Activated B cell treated with CpG ODN at 0.5 μM for 24 hours (primary cell): ENCODE measurements around the gene MAP3K19. TPM values are rescaled to one million over a fixed set of nuclear protein-coding genes. Genes with fewer than 3 reads are reported as not detected.

Experiments used
- ATAC-seq: fragments of 200-7000 bp; cut with Tn5 transposase; one replicate; pipeline ENCODE4 v1.10.0; 2021; ENCODE audit warnings: low read depth, mild to moderate bottlenecking, moderate library complexity
- CTCF ChIA-PET: fragments of 350-600 bp; sonication (Branson Sonifier 250); formaldehyde crosslinking; loops from one replicate; lab custom pipeline; 2021; ENCODE audit warnings: antibody characterized with exemption; lab: Charles Lee
- POLR2A ChIA-PET: fragments of 350-600 bp; sonication (Branson Sonifier 250); formaldehyde crosslinking; loops from one replicate; lab custom pipeline; 2021; ENCODE audit warnings: antibody characterized with exemption; lab: Charles Lee
- DNase-seq: peaks from one replicate; pipeline ENCODE4 v3.0.0; 2022
- H3K27ac Mint-ChIP-seq: one replicate; pipeline ENCODE4 v1.8.0; 2020; ENCODE audit warnings: mixed read lengths
- H3K27me3 Mint-ChIP-seq: one replicate; pipeline ENCODE4 v1.8.0; 2021; ENCODE audit warnings: mixed read lengths
- H3K36me3 Mint-ChIP-seq: one replicate; pipeline ENCODE4 v1.8.0; 2021; ENCODE audit warnings: low read depth, mixed read lengths
- H3K4me1 Mint-ChIP-seq: one replicate; pipeline ENCODE4 v1.8.0; 2021; ENCODE audit warnings: mixed read lengths
- H3K4me3 Mint-ChIP-seq: one replicate; pipeline ENCODE4 v1.8.0; 2020; ENCODE audit warnings: mild to moderate bottlenecking, mixed read lengths
- H3K9me3 Mint-ChIP-seq: one replicate; pipeline ENCODE4 v1.8.0; 2020; ENCODE audit warnings: mixed read lengths
- intact Hi-C: fragments of 100-400 bp; cut with micrococcal nuclease; formaldehyde crosslinking; loops from one replicate; pipeline ENCODE4 v1.15.1; 2024
- total RNA-seq: library from RNA; stranded (reverse); gene quantifications from 2 replicates; pipeline ENCODE4 v1.2.3, GENCODE V29; 2022
- TF ChIP-seq, protein P1 (sequence below): fragments of 200-600 bp; IDR thresholded peaks from one replicate; pipeline ENCODE4 v1.8.0; 2022; ENCODE audit warnings: antibody characterized with exemption, mild to moderate bottlenecking

The MAP3K19 gene, protein sequence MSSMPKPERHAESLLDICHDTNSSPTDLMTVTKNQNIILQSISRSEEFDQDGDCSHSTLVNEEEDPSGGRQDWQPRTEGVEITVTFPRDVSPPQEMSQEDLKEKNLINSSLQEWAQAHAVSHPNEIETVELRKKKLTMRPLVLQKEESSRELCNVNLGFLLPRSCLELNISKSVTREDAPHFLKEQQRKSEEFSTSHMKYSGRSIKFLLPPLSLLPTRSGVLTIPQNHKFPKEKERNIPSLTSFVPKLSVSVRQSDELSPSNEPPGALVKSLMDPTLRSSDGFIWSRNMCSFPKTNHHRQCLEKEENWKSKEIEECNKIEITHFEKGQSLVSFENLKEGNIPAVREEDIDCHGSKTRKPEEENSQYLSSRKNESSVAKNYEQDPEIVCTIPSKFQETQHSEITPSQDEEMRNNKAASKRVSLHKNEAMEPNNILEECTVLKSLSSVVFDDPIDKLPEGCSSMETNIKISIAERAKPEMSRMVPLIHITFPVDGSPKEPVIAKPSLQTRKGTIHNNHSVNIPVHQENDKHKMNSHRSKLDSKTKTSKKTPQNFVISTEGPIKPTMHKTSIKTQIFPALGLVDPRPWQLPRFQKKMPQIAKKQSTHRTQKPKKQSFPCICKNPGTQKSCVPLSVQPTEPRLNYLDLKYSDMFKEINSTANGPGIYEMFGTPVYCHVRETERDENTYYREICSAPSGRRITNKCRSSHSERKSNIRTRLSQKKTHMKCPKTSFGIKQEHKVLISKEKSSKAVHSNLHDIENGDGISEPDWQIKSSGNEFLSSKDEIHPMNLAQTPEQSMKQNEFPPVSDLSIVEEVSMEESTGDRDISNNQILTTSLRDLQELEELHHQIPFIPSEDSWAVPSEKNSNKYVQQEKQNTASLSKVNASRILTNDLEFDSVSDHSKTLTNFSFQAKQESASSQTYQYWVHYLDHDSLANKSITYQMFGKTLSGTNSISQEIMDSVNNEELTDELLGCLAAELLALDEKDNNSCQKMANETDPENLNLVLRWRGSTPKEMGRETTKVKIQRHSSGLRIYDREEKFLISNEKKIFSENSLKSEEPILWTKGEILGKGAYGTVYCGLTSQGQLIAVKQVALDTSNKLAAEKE (N-terminal part only)
- total RNA-seq = not detected in 2 replicates

DNA sequence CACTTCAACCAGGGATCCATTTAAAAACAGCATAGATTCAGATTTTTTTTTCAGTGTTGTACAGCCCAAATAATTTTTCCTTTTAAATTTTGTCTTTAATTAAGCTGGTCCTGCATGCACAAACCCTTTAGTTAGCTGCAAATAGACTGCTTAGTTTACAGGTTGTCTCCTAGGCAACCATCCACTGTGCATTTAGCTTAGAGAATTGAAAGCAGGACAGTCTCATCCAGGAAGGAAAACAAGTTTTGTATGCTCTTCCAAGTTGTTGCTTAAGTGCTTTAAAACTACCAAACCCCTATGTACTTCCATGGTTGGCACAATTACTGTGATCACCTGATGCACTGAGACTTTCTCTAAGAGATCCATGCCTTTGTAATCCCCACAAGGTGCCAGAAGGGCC, at the start of gene MAP3K19:
MAP3K19 (minus strand) TSS at position 148 of the 400 bp plus-strand sequence. CDS start 22,800 bp downstream, outside the sequence.
- H3K9me3 Mint-ChIP-seq = no peaks in the 10 kb centered on the region
- intact Hi-C loops = no loop called here
- peaks cover 1% of the 10 kb centered on the region for H3K36me3 Mint-ChIP-seq
- peaks cover 4% of the 10 kb centered on the region for H3K4me1 Mint-ChIP-seq
- ATAC-seq = no peak
- no peak within 1 kb of the TSS for H3K4me3 Mint-ChIP-seq
- CTCF ChIA-PET = no interaction called here
- no peak within 1 kb of the TSS for H3K27ac Mint-ChIP-seq
- DNase-seq = no peak
- TF ChIP-seq, protein P1, sequence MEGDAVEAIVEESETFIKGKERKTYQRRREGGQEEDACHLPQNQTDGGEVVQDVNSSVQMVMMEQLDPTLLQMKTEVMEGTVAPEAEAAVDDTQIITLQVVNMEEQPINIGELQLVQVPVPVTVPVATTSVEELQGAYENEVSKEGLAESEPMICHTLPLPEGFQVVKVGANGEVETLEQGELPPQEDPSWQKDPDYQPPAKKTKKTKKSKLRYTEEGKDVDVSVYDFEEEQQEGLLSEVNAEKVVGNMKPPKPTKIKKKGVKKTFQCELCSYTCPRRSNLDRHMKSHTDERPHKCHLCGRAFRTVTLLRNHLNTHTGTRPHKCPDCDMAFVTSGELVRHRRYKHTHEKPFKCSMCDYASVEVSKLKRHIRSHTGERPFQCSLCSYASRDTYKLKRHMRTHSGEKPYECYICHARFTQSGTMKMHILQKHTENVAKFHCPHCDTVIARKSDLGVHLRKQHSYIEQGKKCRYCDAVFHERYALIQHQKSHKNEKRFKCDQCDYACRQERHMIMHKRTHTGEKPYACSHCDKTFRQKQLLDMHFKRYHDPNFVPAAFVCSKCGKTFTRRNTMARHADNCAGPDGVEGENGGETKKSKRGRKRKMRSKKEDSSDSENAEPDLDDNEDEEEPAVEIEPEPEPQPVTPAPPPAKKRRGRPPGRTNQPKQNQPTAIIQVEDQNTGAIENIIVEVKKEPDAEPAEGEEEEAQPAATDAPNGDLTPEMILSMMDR = no peak
- POLR2A ChIA-PET = no interaction called here
- H3K27me3 Mint-ChIP-seq = peaks cover 7% of the 10 kb centered on the region

DNA sequence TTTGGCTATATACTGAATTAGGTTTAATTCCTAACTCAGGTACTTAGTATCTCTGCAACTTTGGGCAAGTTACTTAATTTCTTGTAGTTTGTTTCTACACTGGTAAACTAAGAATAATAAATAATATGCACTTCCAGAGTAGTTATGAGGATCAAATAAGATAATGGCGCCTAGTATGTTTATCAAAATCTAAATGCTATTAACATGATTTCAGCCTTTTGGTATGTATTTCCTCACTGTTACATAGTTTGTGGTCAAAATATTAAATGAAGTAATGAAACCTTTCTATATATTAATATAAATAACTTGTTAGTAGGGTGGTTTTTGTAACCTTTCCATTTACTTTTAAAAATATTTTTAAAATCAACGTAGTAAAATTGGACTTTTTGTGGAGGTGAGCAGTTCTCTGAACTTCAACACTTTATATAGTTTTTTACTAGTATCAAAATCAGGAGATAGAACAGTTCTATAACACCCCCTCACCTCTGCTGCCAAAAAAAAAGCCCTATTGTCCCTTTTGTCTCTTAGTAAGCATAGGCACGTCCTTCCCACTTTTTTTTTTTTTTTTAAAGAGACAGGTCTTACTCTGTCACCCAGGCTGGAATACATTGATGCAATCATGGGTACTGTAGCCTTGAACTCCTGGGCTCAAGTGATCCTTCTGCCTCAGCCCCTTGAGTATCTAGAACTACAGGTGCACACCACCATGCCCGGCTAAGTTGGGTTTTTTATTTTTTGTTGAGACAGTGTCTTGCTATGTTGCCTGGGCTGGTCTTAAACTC, 49.6 kb upstream of the MAP3K19 start:
- peaks cover 62% of the 10 kb centered on the region for H3K36me3 Mint-ChIP-seq
- intact Hi-C loops = no loop called here
- ChIA-PET POLR2A (no interaction called here), CTCF (no interaction called here)
- H3K27me3 Mint-ChIP-seq = no peaks in the 10 kb centered on the region
- no peak overlapping the region for H3K27ac Mint-ChIP-seq
- TF ChIP-seq, protein P1 = no peak
- no peak for ATAC-seq
- no peak for DNase-seq
- no peaks in the 10 kb centered on the region for H3K4me1 Mint-ChIP-seq
- no peak overlapping the region for H3K4me3 Mint-ChIP-seq
- no peaks in the 10 kb centered on the region for H3K9me3 Mint-ChIP-seq

DNA sequence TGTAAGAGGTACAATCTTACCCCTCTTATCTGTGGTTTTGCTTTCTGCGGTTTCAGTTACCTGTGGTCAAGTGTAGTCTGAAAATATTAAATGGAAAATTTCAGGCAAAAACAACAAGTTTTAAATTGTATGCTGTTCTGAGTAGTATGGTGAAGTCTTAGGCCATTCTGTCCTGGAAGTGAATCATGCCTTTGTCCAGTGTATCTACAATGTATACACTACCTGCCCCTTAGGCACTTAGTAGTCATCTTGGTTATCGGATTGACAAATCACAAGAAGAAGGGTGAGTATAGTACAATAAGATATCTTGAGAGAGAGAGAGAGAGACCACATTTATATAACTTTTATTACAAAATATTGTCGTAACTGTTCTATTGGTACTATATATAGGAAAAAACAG, 48.3 kb upstream of the MAP3K19 start:
- ATAC-seq = no peak
- POLR2A ChIA-PET = no interaction called here
- Mint-ChIP-seq H3K4me3 (no peak overlapping the region), H3K36me3 (peaks cover 67% of the 10 kb centered on the region), H3K4me1 (no peaks in the 10 kb centered on the region), H3K27me3 (no peaks in the 10 kb centered on the region), H3K27ac (no peak overlapping the region), H3K9me3 (no peaks in the 10 kb centered on the region)
- CTCF ChIA-PET = no interaction called here
- intact Hi-C loops = no loop called here
- TF ChIP-seq, protein P1 = no peak
- no peak for DNase-seq

DNA sequence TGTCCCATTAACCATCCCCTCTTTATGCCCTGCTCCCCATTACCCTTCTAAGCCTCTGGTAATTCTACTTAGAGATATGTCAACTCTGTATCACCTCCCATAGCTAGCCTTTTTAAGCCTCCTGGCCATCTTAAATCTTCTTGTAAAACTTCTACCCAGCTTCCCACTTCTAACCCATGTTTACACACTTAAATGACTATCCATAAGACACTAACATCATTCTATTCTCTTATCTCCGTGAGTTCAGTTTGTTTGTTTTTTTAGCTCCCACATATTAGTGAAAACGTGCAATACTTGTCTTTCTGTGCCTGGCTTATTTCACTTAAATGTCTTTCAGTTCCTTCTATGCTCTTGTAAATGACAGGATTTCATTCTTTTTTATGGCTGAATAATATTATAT, 47.3 kb upstream of the MAP3K19 start:
- Mint-ChIP-seq H3K4me3 (no peak overlapping the region), H3K9me3 (no peaks in the 10 kb centered on the region), H3K27me3 (no peaks in the 10 kb centered on the region), H3K4me1 (no peaks in the 10 kb centered on the region), H3K36me3 (peaks cover 67% of the 10 kb centered on the region), H3K27ac (no peak overlapping the region)
- intact Hi-C loops = no loop called here
- ATAC-seq (no peak), DNase-seq (no peak)
- POLR2A ChIA-PET = no interaction called here
- TF ChIP-seq, protein P1 = no peak
- CTCF ChIA-PET = no interaction called here
